K562 (cell line): ENCODE results near the gene RFC2. TPM values are rescaled to one million over a fixed set of nuclear protein-coding genes. Genes with fewer than 3 reads are reported as not detected.

Source experiments
- ARHGAP35 ChIP-seq: fragments of 450-650 bp; IDR thresholded peaks from 2 replicates; pipeline ENCODE4 v1.6.1; 2018; ENCODE audit not compliant: partially characterized antibody
- ATF4 ChIP-seq: fragments of 450-650 bp; formaldehyde crosslinking; IDR thresholded peaks from 2 replicates; pipeline ENCODE4 v1.4.0; 2022; ENCODE audit warnings: mild to moderate bottlenecking, moderate library complexity
- BRCA1 ChIP-seq, 2 experiments: fragments of 450-650 bp in 1 of 2; sonication (generic) in 1 of 2; formaldehyde crosslinking in 1 of 2; IDR thresholded peaks; 2 replicates each; pipeline versions ENCODE4 v1.5.0 to v1.6.1; 2017 to 2020; ENCODE audit warnings: mild to moderate bottlenecking in 1 of 2, missing genetic modification reagents in 1 of 2
- CBX3 ChIP-seq, 2 experiments: IDR thresholded peaks; 1 replicate in 1 of 2; 2 replicates in 1 of 2; pipeline ENCODE4 v1.6.1; 2012; ENCODE audit warnings: inconsistent platforms in 2 of 2, low read length in 2 of 2, borderline replicate concordance in 1 of 2, control low read depth in 1 of 2
- CCNT2 ChIP-seq: IDR thresholded peaks from 2 replicates; pipeline ENCODE4 v1.6.1; 2011; ENCODE audit warnings: borderline replicate concordance, low read depth, mild to moderate bottlenecking, moderate library complexity, mixed read lengths, low read length; ENCODE audit not compliant: insufficient read length; ENCODE audit errors: extremely low read depth
- CREB1 ChIP-seq, 2 experiments: sonication (generic) in 1 of 2; formaldehyde crosslinking in 1 of 2; IDR thresholded peaks; 2 replicates each; pipeline versions ENCODE4 v1.6.1 to v1.8.0; 2012 to 2022; ENCODE audit warnings: inconsistent platforms in 1 of 2, mild to moderate bottlenecking in 1 of 2, missing genetic modification reagents in 1 of 2, moderate library complexity in 1 of 2
- HSF4 ChIP-seq: fragments of 250-450 bp; sonication (Bioruptor Pico); IDR thresholded peaks from 2 replicates; pipeline ENCODE4 v2.1.2; 2022; ENCODE audit warnings: mild to moderate bottlenecking, moderate library complexity, borderline replicate concordance
- KDM1A ChIP-seq, 2 experiments: fragments of 450-650 bp; IDR thresholded peaks; 2 replicates each; pipeline ENCODE4 v1.6.1; 2016; ENCODE audit warnings: mild to moderate bottlenecking in 2 of 2
- MEF2A ChIP-seq: IDR thresholded peaks from 2 replicates; pipeline ENCODE4 v1.6.1; 2011; ENCODE audit warnings: low read depth, mild to moderate bottlenecking, low read length, moderate library complexity; ENCODE audit not compliant: control insufficient read depth
- MYNN ChIP-seq, 2 experiments: sonication (generic); formaldehyde crosslinking in 1 of 2; IDR thresholded peaks; 2 replicates each; pipeline versions ENCODE4 v1.5.0 to v1.6.1; 2016 to 2020; ENCODE audit warnings: antibody characterized with exemption in 1 of 2, missing genetic modification reagents in 1 of 2
- POLR2B ChIP-seq: fragments of 450-650 bp; IDR thresholded peaks from 2 replicates; pipeline ENCODE4 v1.6.1; 2018; ENCODE audit warnings: low read depth; ENCODE audit not compliant: partially characterized antibody
- RREB1 ChIP-seq: fragments of 250-450 bp; sonication (Bioruptor Pico); IDR thresholded peaks from 2 replicates; pipeline ENCODE4 v1.4.0; 2020
- SRF ChIP-seq, 2 experiments: fragments of 250-450, 450-650 bp in 1 of 2; sonication (Bioruptor Pico) in 1 of 2; sonication (generic) in 1 of 2; formaldehyde crosslinking; IDR thresholded peaks; 2 replicates each; pipeline versions ENCODE4 v1.5.0 to v1.5.1; 2020 to 2022; ENCODE audit warnings: mild to moderate bottlenecking in 1 of 2, missing genetic modification reagents in 1 of 2
- TAF1 ChIP-seq: IDR thresholded peaks from 2 replicates; pipeline ENCODE4 v1.6.1; 2011; ENCODE audit warnings: mild to moderate bottlenecking, low read length, moderate library complexity; ENCODE audit not compliant: insufficient read depth, control insufficient read depth, severe bottlenecking; ENCODE audit errors: extremely low read depth
- TCFL5 ChIP-seq: fragments of 250-450 bp; sonication (Bioruptor Pico); conservative IDR thresholded peaks from 2 replicates; pipeline ENCODE4 v1.6.1; 2021; ENCODE audit warnings: mild to moderate bottlenecking, moderate library complexity, matching md5 sums
- ZBTB43 ChIP-seq: sonication (generic); formaldehyde crosslinking; IDR thresholded peaks from 2 replicates; pipeline ENCODE4 v1.8.0; 2023; ENCODE audit warnings: mild to moderate bottlenecking, missing genetic modification reagents
- ZNF253 ChIP-seq: fragments of 250-450 bp; sonication (Bioruptor Pico); conservative IDR thresholded peaks from 2 replicates; pipeline ENCODE4 v1.6.1; 2021; ENCODE audit warnings: mild to moderate bottlenecking
- ZNF274 ChIP-seq: IDR thresholded peaks from 2 replicates; pipeline ENCODE4 v1.6.1; 2011; ENCODE audit warnings: low read depth, mild to moderate bottlenecking, low read length, moderate library complexity, borderline replicate concordance
- ZNF778 ChIP-seq: fragments of 450-650 bp; formaldehyde crosslinking; IDR thresholded peaks from 2 replicates; pipeline ENCODE4 v1.4.0; 2020; ENCODE audit warnings: mild to moderate bottlenecking, moderate library complexity
- polyA plus RNA-seq, 8 experiments: library from polyadenylated mRNA; depleted of rRNA in 4 of 8; stranded (reverse) in 5 of 8; unstranded in 3 of 8; fragments of >200 nt; fragmentation: Nextera tagmentation in 2 of 8; fragmentation: Illumina TruSeq in 1 of 8; extraction: Ambion mirVana in 2 of 8; extraction: Trizol in 1 of 8; gene quantifications; 2 replicates each; pipeline versions ENCODE4 v1.2.1 to v1.2.3, GENCODE V29; 2011 to 2014; ENCODE audit warnings: inconsistent platforms in 1 of 8, missing spikeins in 1 of 8
- total RNA-seq, 7 experiments: library from RNA; depleted of rRNA in 6 of 7; stranded (reverse); fragments of >200 nt in 6 of 7; fragmentation: Illumina TruSeq in 2 of 7; extraction: Trizol in 2 of 7; gene quantifications; 2 replicates each; pipeline versions ENCODE4 v1.2.1 to v1.2.3, GENCODE V29; 2011 to 2021; ENCODE audit warnings: low replicate concordance in 1 of 7

RFC2 gene
- total and polyA plus RNA-seq, 9 of the 15 experiments (the other 6 are each of a cell fraction or from before 2014, with no cell fraction given), result 32.5 to 161 (median 102) TPM

GRCh38 chr7:74233655-74234285 lies 20.4 kb downstream of the RFC2 start (continued):
- TF ChIP-seq TCFL5 (no peak), ZNF274 (no peak), TAF1 (no peak), ATF4 (CRISPR knock-in tag) (no peak), MEF2A (no peak), SRF (CRISPR knock-in tag; IDR thresholded peaks at IDR 0.05) (no peak), KDM1A (IDR thresholded peaks at IDR 0.05) (peak; percentile 27 to 84; a peak in 3 of 4 replicates), ZNF778 (CRISPR knock-in tag) (no peak), CBX3 (IDR thresholded peaks at IDR 0.05; ENCODE audit: borderline replicate concordance in 1 of 2, low read length in 2 of 2) (no peak), ZNF253 (no peak), CCNT2 (no peak), POLR2B (no peak), MYNN (IDR thresholded peaks at IDR 0.05) (peak; percentile 46; the same call in 1 of the 2 replicates), MYNN (CRISPR knock-in tag; IDR thresholded peaks at IDR 0.05) (no peak), ZBTB43 (CRISPR knock-in tag) (no peak), ARHGAP35 (no peak), CREB1 (IDR thresholded peaks at IDR 0.05) (no peak), CREB1 (CRISPR knock-in tag; IDR thresholded peaks at IDR 0.05) (peak; percentile 56; the same call in 1 of the 2 replicates), RREB1 (CRISPR knock-in tag) (no peak), HSF4 (CRISPR knock-in tag) (no peak), BRCA1 (IDR thresholded peaks at IDR 0.05) (no peak), BRCA1 (CRISPR knock-in tag; IDR thresholded peaks at IDR 0.05) (no peak)
